CD4-positive, alpha-beta T cell (primary cell): ENCODE results near the gene GLIS1. TPM values are rescaled to one million over a fixed set of nuclear protein-coding genes. Genes with fewer than 3 reads are reported as not detected.

Experiments used
- ATAC-seq: fragments of 200-7000 bp; cut with Tn5 transposase; one replicate; pipeline ENCODE4 v1.10.0; 2022; ENCODE audit warnings: mild to moderate bottlenecking; ENCODE audit not compliant: poor library complexity
- CTCF ChIA-PET: fragments of 350-600 bp; sonication (Branson Sonifier 250); formaldehyde crosslinking; loops from one replicate; lab custom pipeline; 2021; ENCODE audit warnings: antibody characterized with exemption, inconsistent platforms; lab: Charles Lee
- POLR2A ChIA-PET: fragments of 350-600 bp; sonication (Branson Sonifier 250); formaldehyde crosslinking; loops from one replicate; lab custom pipeline; 2021; ENCODE audit warnings: antibody characterized with exemption, inconsistent platforms; lab: Charles Lee
- DNase-seq, 14 experiments: peaks; one replicate each; pipeline ENCODE4 v3.0.0-alpha.2; 2013 to 2020; ENCODE audit warnings: mixed read lengths in 2 of 14
- H3K27ac ChIP-seq, 2 donors: one replicate each; pipeline versions ENCODE4 v1.5.1 to v1.7.0; 2013; ENCODE audit warnings: low read length in 2 of 2, low read depth in 1 of 2, mild to moderate bottlenecking in 1 of 2
- H3K27me3 ChIP-seq, 2 experiments: 1 replicate in 1 of 2; 2 replicates in 1 of 2; pipeline versions ENCODE4 v1.6.1 to v1.7.0; 2013; ENCODE audit warnings: low read length in 2 of 2, control low read depth in 1 of 2, mild to moderate bottlenecking in 1 of 2, moderate library complexity in 1 of 2; ENCODE audit not compliant: insufficient read depth in 2 of 2, control insufficient read depth in 1 of 2
- H3K36me3 ChIP-seq: one replicate; pipeline ENCODE4 v1.6.1; 2013; ENCODE audit warnings: low read length, control low read depth; ENCODE audit not compliant: insufficient read depth
- H3K4me1 ChIP-seq: one replicate; pipeline ENCODE4 v1.6.1; 2013; ENCODE audit warnings: low read length, control low read depth; ENCODE audit not compliant: insufficient read depth
- H3K4me3 ChIP-seq: one replicate; pipeline ENCODE4 v1.5.1; 2013; ENCODE audit warnings: mild to moderate bottlenecking, low read length, moderate library complexity
- H3K9me3 ChIP-seq, 2 experiments: 1 replicate in 1 of 2; 2 replicates in 1 of 2; pipeline versions ENCODE4 v1.6.1 to v1.7.0; 2013; ENCODE audit warnings: low read length in 2 of 2, mild to moderate bottlenecking in 2 of 2, control low read depth in 1 of 2, moderate library complexity in 1 of 2; ENCODE audit not compliant: control insufficient read depth in 1 of 2, insufficient read depth in 1 of 2
- H3K27ac Mint-ChIP-seq: one replicate; pipeline ENCODE4 v1.8.0; 2020; ENCODE audit warnings: mixed read lengths
- H3K27me3 Mint-ChIP-seq: one replicate; pipeline ENCODE4 v1.8.0; 2021; ENCODE audit warnings: mixed read lengths
- H3K36me3 Mint-ChIP-seq: one replicate; pipeline ENCODE4 v1.8.0; 2021; ENCODE audit warnings: low read depth, mixed read lengths
- H3K4me1 Mint-ChIP-seq: one replicate; pipeline ENCODE4 v1.8.0; 2021; ENCODE audit warnings: low read depth, mixed read lengths
- H3K4me3 Mint-ChIP-seq: one replicate; pipeline ENCODE4 v1.8.0; 2020; ENCODE audit warnings: mild to moderate bottlenecking, mixed read lengths
- H3K9me3 Mint-ChIP-seq: one replicate; pipeline ENCODE4 v1.8.0; 2020; ENCODE audit warnings: mixed read lengths
- CTCF ChIP-seq: fragments of 200-600 bp; IDR thresholded peaks from one replicate; pipeline ENCODE4 v1.8.0; 2022; ENCODE audit warnings: antibody characterized with exemption, mild to moderate bottlenecking
- intact Hi-C, 2 experiments: fragments of 100-400 bp; cut with DNase I in 1 of 2; cut with micrococcal nuclease in 1 of 2; formaldehyde crosslinking; loops; one replicate each; pipeline versions ENCODE4 v1.15.1 to v1.9.0; 2023 to 2025; cut with DNase I, micrococcal nuclease
- total RNA-seq, 174 experiments: library from RNA in 2 of 174; stranded (reverse) in 2 of 174; gene quantifications; one replicate each; pipeline ENCODE4 v1.2.3 and lab custom pipeline; 2021 to 2026

Gene GLIS1
- total RNA-seq, 2 experiments from 2014 or later: not detected

- Mint-ChIP-seq H3K27me3 (peaks cover 4% of the 10 kb centered on the region), H3K9me3 (peaks cover 12% of the 10 kb centered on the region), H3K36me3 (no peaks in the 10 kb centered on the region), H3K4me1 (no peaks in the 10 kb centered on the region), H3K4me3 (no peak overlapping the region), H3K27ac (no peak overlapping the region)
- Histone ChIP-seq H3K9me3 (peaks cover 5 to 14% of the 10 kb centered on the region in 2 experiments), H3K36me3 (no peaks in the 10 kb centered on the region), H3K4me1 (no peaks in the 10 kb centered on the region), H3K27me3 (no peaks in the 10 kb centered on the region), H3K27ac (no peak overlapping the region), H3K4me3 (no peak overlapping the region)
- POLR2A ChIA-PET: no interaction called here
- intact Hi-C loops: no loop called here
- DNase-seq (no peak), ATAC-seq (no peak)
- CTCF ChIA-PET: no interaction called here
- TF ChIP-seq CTCF: no peak
Measured at GRCh38 chr1:53615101-53615500, 123.9 kb downstream of the GLIS1 start.

GRCh38 chr1:53614231-53615021, 124.5 kb downstream of the GLIS1 start:
- Histone ChIP-seq H3K9me3 (peaks cover 5 to 14% of the 10 kb centered on the region in 2 experiments), H3K27me3 (no peaks in the 10 kb centered on the region), H3K27ac (no peak overlapping the region), H3K36me3 (no peaks in the 10 kb centered on the region), H3K4me3 (no peak overlapping the region), H3K4me1 (no peaks in the 10 kb centered on the region)
- ChIA-PET CTCF (no interaction called here), POLR2A (no interaction called here)
- intact Hi-C loops: no loop called here
- no peak overlapping the region for H3K27ac Mint-ChIP-seq
- TF ChIP-seq CTCF: no peak
- H3K4me1 Mint-ChIP-seq: no peaks in the 10 kb centered on the region
- ATAC-seq (no peak), DNase-seq (no peak)
- H3K36me3 Mint-ChIP-seq: no peaks in the 10 kb centered on the region
- peaks cover 12% of the 10 kb centered on the region for H3K9me3 Mint-ChIP-seq
- H3K27me3 Mint-ChIP-seq: peaks cover 4% of the 10 kb centered on the region
- no peak overlapping the region for H3K4me3 Mint-ChIP-seq

GRCh38 chr1:53608676-53609075, 130.3 kb downstream of the GLIS1 start:
- H3K9me3 ChIP-seq: peaks cover 5 to 14% of the 10 kb centered on the region in 2 experiments
- H3K27me3 ChIP-seq: no peaks in the 10 kb centered on the region
- no peaks in the 10 kb centered on the region for H3K4me1 ChIP-seq
- H3K27ac Mint-ChIP-seq: no peak overlapping the region
- no peaks in the 10 kb centered on the region for H3K36me3 Mint-ChIP-seq
- H3K4me3 ChIP-seq: no peak overlapping the region
- intact Hi-C loops: no loop called here
- H3K4me3 Mint-ChIP-seq: no peak overlapping the region
- TF ChIP-seq CTCF: no peak
- peaks cover 12% of the 10 kb centered on the region for H3K9me3 Mint-ChIP-seq
- ChIA-PET CTCF (no interaction called here), POLR2A (no interaction called here)
- no peaks in the 10 kb centered on the region for H3K36me3 ChIP-seq
- ATAC-seq (no peak), DNase-seq (no peak)
- H3K27me3 Mint-ChIP-seq: no peaks in the 10 kb centered on the region
- no peak overlapping the region for H3K27ac ChIP-seq
- no peaks in the 10 kb centered on the region for H3K4me1 Mint-ChIP-seq
